ENCODE measurements around the gene CD27. TPM values are rescaled to one million over a fixed set of nuclear protein-coding genes. Genes with fewer than 3 reads are reported as not detected.

CD27 gene
- total RNA-seq, 2 experiments from 2014 or later = 18.0 to 48.3 TPM

GRCh38 chr12:6437586-6437985 is 7.2 kb upstream of the CD27 start:
- Histone ChIP-seq H3K36me3 (ENCODE audit: insufficient read depth, low read length) (no peaks in the 10 kb centered on the region), H3K4me1 (ENCODE audit: insufficient read depth, low read length, poor library complexity, severe bottlenecking) (peaks cover 38% of the 10 kb centered on the region), H3K9me3 (ENCODE audit: low read length) (no peaks in the 10 kb centered on the region), H3K4me2 (ENCODE audit: low read length) (no peak overlapping the region), H3K27ac (ENCODE audit: low read depth, low read length, poor library complexity, severe bottlenecking) (no peak overlapping the region), H2AFZ (ENCODE audit: low read length) (no peak overlapping the region), H3K79me2 (ENCODE audit: insufficient read depth, low read depth, low read length) (no peaks in the 10 kb centered on the region), H4K20me1 (ENCODE audit: insufficient read depth, low read length) (no peaks in the 10 kb centered on the region), H3K4me3 (ENCODE audit: low read depth, low read length, poor library complexity, severe bottlenecking) (no peak overlapping the region), H3K9me2 (ENCODE audit: insufficient read depth, low read length) (no peaks in the 10 kb centered on the region)
- POLR2A ChIA-PET = interaction anchor here (0.6 to 0.7 kb wide), 2 partner anchors 194 to 1540 kb away, joined by 3 read pairs; no protein-coding TSS in a partner anchor
- no peak for DNase-seq (ENCODE audit: low spot score)
- intact Hi-C loops (cut with micrococcal nuclease; ENCODE audit: unreplicated experiment) = no loop called here
- CTCF ChIA-PET (ENCODE audit: unreplicated experiment) = no interaction called here
- TF ChIP-seq EZH2phosphoT487 (IDR thresholded peaks at IDR 0.05; ENCODE audit: borderline replicate concordance, low read depth, low read length) = no peak
- TF ChIP-seq, protein P1, sequence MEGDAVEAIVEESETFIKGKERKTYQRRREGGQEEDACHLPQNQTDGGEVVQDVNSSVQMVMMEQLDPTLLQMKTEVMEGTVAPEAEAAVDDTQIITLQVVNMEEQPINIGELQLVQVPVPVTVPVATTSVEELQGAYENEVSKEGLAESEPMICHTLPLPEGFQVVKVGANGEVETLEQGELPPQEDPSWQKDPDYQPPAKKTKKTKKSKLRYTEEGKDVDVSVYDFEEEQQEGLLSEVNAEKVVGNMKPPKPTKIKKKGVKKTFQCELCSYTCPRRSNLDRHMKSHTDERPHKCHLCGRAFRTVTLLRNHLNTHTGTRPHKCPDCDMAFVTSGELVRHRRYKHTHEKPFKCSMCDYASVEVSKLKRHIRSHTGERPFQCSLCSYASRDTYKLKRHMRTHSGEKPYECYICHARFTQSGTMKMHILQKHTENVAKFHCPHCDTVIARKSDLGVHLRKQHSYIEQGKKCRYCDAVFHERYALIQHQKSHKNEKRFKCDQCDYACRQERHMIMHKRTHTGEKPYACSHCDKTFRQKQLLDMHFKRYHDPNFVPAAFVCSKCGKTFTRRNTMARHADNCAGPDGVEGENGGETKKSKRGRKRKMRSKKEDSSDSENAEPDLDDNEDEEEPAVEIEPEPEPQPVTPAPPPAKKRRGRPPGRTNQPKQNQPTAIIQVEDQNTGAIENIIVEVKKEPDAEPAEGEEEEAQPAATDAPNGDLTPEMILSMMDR (conservative IDR thresholded peaks at IDR 0.05; ENCODE audit: low read length) = no peak
- no TSS peak for BruUV-seq (replicated peaks)

DNA sequence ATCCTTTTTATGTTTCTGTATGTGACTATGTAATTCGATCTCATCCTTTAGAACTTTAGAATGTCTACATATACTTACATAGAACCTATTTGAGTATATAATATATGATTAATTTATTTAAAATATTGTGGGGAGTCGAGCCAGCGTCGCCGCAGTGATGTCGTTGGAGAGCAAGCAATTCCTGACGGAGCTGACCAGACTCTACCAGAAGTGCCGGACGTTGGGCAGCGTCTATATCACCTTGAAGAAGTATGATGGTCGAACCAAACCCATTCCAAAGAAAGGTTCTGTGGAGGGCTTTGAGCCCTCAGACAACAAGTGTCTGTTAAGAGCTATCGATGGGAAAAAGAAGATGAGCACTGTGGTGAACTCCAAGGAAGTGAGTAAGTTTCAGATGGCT is 6.4 kb upstream of the CD27 start:
- Histone ChIP-seq H4K20me1 (ENCODE audit: insufficient read depth, low read length) (no peaks in the 10 kb centered on the region), H3K36me3 (ENCODE audit: insufficient read depth, low read length) (no peaks in the 10 kb centered on the region), H2AFZ (ENCODE audit: low read length) (no peak overlapping the region), H3K9me2 (ENCODE audit: insufficient read depth, low read length) (no peaks in the 10 kb centered on the region), H3K27ac (ENCODE audit: low read depth, low read length, poor library complexity, severe bottlenecking) (no peak overlapping the region), H3K9me3 (ENCODE audit: low read length) (no peaks in the 10 kb centered on the region), H3K79me2 (ENCODE audit: insufficient read depth, low read depth, low read length) (no peaks in the 10 kb centered on the region), H3K4me3 (ENCODE audit: low read depth, low read length, poor library complexity, severe bottlenecking) (no peak overlapping the region), H3K4me1 (ENCODE audit: insufficient read depth, low read length, poor library complexity, severe bottlenecking) (peaks cover 38% of the 10 kb centered on the region), H3K4me2 (ENCODE audit: low read length) (no peak overlapping the region)
- no TSS peak for BruUV-seq (replicated peaks)
- TF ChIP-seq, protein P1 (conservative IDR thresholded peaks at IDR 0.05; ENCODE audit: low read length) = no peak
- no peak for TF ChIP-seq EZH2phosphoT487 (IDR thresholded peaks at IDR 0.05; ENCODE audit: borderline replicate concordance, low read depth, low read length)
- ChIA-PET POLR2A (interaction anchor here (0.6 to 0.9 kb wide), 5 partner anchors 23 to 1539 kb away, joined by 3 to 4 read pairs (median 3); no protein-coding TSS in a partner anchor), CTCF (ENCODE audit: unreplicated experiment) (no interaction called here)
- DNase-seq (ENCODE audit: low spot score) = no peak
- intact Hi-C loops (cut with micrococcal nuclease; ENCODE audit: unreplicated experiment) = no loop called here

- Histone ChIP-seq H3K79me2 (ENCODE audit: insufficient read depth, low read depth, low read length) (peaks cover 7% of the 10 kb centered on the region; the same call in 1 of the 2 replicates), H3K27ac (ENCODE audit: low read depth, low read length, poor library complexity, severe bottlenecking) (no peak overlapping the region), H3K4me3 (ENCODE audit: low read depth, low read length, poor library complexity, severe bottlenecking) (no peak overlapping the region), H3K9me3 (ENCODE audit: low read length) (no peaks in the 10 kb centered on the region), H3K36me3 (ENCODE audit: insufficient read depth, low read length) (no peaks in the 10 kb centered on the region), H4K20me1 (ENCODE audit: insufficient read depth, low read length) (no peaks in the 10 kb centered on the region), H3K4me1 (ENCODE audit: insufficient read depth, low read length, poor library complexity, severe bottlenecking) (peaks cover 43% of the 10 kb centered on the region), H2AFZ (ENCODE audit: low read length) (no peak overlapping the region), H3K9me2 (ENCODE audit: insufficient read depth, low read length) (no peaks in the 10 kb centered on the region), H3K4me2 (ENCODE audit: low read length) (no peak overlapping the region)
- ChIA-PET POLR2A (interaction anchor here (0.8 to 1.1 kb wide), 2 partner anchors 14 to 19 kb away, joined by 3 to 4 read pairs; no protein-coding TSS in a partner anchor), CTCF (ENCODE audit: unreplicated experiment) (no interaction called here)
- no peak for DNase-seq (ENCODE audit: low spot score)
- no TSS peak for BruUV-seq (replicated peaks)
- TF ChIP-seq, protein P1 (conservative IDR thresholded peaks at IDR 0.05; ENCODE audit: low read length) = no peak
- no peak for TF ChIP-seq EZH2phosphoT487 (IDR thresholded peaks at IDR 0.05; ENCODE audit: borderline replicate concordance, low read depth, low read length)
- intact Hi-C loops (cut with micrococcal nuclease; ENCODE audit: unreplicated experiment) = no loop called here
Observed at GRCh38 chr12:6440391-6440790, 4.4 kb upstream of the CD27 start.

Data from OCI-LY7 (cell line).